Fibroblast of mammary gland (primary cell): ENCODE data around the gene COX18.

Experiments used
- DNase-seq: peaks from one replicate; pipeline ENCODE4 v3.0.0-alpha.2; 2010; ENCODE audit warnings: low read depth
- H3K4me3 ChIP-seq: 2 replicates; pipeline ENCODE4 v1.5.1; 2011; ENCODE audit warnings: low read depth, mild to moderate bottlenecking, low read length, moderate library complexity; ENCODE audit not compliant: control insufficient read depth
- CTCF ChIP-seq: conservative IDR thresholded peaks from 2 replicates; pipeline ENCODE4 v1.5.1; 2011; ENCODE audit warnings: low read depth, low read length, inconsistent platforms; ENCODE audit not compliant: control insufficient read depth, insufficient read depth

Gene COX18

GRCh38 chr4:73064536-73064935 lies 5.0 kb downstream of the COX18 start:
- no peak for DNase-seq
- no peak for TF ChIP-seq CTCF
- no peak overlapping the region for H3K4me3 ChIP-seq

GRCh38 chr4:73055241-73055897 lies 14.1 kb downstream of the COX18 start:
- TF ChIP-seq CTCF = no peak
- DNase-seq = peak; percentile 4
- H3K4me3 ChIP-seq = no peak overlapping the region

GRCh38 chr4:73053974-73054480 lies 15.5 kb downstream of the COX18 start:
- H3K4me3 ChIP-seq = no peak overlapping the region
- peak; percentile 47 for DNase-seq
- no peak for TF ChIP-seq CTCF

- DNase-seq = peak; percentile 4
- TF ChIP-seq CTCF = no peak
- H3K4me3 ChIP-seq = no peak overlapping the region
These were observed 16.4 kb downstream of the COX18 start for GRCh38 chr4:73053076-73053475.

- TF ChIP-seq CTCF = no peak
- no peak overlapping the region for H3K4me3 ChIP-seq
- no peak for DNase-seq
These were observed 17.9 kb downstream of the COX18 start for GRCh38 chr4:73051625-73052024.

- no peak for TF ChIP-seq CTCF
- DNase-seq = no peak
- no peak overlapping the region for H3K4me3 ChIP-seq
These were observed 23.6 kb downstream of the COX18 start for GRCh38 chr4:73045879-73046278.

GRCh38 chr4:73037057-73037456 lies 32.5 kb downstream of the COX18 start:
- no peak overlapping the region for H3K4me3 ChIP-seq
- no peak for DNase-seq
- no peak for TF ChIP-seq CTCF
